ENCODE data around the gene NKPD1.

The NKPD1 gene

DNA sequence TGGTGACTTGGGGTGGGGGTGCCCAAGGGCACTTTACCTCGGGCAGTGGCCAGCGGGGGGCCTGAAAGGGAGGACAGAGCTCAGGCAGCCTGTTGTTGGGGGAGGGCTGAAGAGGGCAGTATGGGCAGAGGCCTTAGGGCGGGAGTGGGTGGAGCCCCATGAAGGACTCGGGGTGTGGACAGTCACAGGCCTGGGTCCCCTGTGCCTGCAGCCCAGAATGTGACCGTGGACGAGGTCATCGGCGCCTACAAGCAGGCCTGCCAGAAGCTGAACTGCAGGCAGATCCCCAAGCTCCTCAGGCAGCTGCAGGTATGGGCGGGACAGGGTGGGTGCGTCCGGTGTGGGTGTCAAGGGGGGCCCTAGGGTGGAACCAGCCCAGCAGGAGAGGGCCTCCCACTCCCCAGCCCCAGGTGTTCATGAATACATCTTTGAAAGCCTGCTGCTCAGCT lies 22.5 kb downstream of the NKPD1 start:
- Histone ChIP-seq H3K36me3 (ENCODE audit: control insufficient read depth, insufficient read depth, low read length) (peaks cover 7% of the 10 kb centered on the region), H3K4me3 (replicated peaks; ENCODE audit: low read depth, low read length) (no peak overlapping the region), H3K27me3 (replicated peaks; ENCODE audit: control insufficient read depth, insufficient read depth, low read length) (no peaks in the 10 kb centered on the region)
- TF ChIP-seq, protein P1, sequence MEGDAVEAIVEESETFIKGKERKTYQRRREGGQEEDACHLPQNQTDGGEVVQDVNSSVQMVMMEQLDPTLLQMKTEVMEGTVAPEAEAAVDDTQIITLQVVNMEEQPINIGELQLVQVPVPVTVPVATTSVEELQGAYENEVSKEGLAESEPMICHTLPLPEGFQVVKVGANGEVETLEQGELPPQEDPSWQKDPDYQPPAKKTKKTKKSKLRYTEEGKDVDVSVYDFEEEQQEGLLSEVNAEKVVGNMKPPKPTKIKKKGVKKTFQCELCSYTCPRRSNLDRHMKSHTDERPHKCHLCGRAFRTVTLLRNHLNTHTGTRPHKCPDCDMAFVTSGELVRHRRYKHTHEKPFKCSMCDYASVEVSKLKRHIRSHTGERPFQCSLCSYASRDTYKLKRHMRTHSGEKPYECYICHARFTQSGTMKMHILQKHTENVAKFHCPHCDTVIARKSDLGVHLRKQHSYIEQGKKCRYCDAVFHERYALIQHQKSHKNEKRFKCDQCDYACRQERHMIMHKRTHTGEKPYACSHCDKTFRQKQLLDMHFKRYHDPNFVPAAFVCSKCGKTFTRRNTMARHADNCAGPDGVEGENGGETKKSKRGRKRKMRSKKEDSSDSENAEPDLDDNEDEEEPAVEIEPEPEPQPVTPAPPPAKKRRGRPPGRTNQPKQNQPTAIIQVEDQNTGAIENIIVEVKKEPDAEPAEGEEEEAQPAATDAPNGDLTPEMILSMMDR (IDR thresholded peaks at IDR 0.05; ENCODE audit: insufficient read depth, low read length, poor library complexity, severe bottlenecking): no peak
- DNase-seq (ENCODE audit: extremely low read depth, insufficient read length): no peak

DNA sequence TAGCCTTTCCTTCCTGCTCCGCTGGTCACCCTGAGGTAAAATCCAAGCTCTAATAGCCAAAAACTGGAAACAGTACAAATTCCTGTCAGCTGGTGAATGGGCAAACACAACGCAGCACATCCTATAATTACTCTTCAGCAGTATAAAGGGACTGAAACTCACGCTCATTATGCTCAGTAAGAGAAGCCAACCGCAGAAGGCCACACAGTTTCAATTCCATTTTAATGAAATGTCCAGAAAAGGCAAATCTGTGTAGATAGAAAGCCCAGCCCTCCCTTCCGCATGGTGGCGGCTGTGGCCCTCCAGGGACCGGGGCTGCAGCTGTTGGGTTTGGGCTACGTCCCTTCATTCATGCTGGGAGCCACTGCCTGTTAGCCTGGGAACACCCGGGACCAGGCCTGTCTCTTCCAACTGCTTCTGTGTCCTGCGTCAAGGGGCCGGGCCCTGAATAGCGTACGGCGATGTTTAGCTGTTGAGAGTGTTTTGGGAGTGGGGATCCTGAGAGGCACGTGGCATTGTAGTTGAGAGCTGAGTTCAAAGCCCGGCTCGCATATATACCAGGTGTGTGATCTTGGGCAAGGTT lies 23.5 kb downstream of the NKPD1 start:
- TF ChIP-seq, protein P1 (IDR thresholded peaks at IDR 0.05; ENCODE audit: insufficient read depth, low read length, poor library complexity, severe bottlenecking): peak; percentile 27
- Histone ChIP-seq H3K27me3 (replicated peaks; ENCODE audit: control insufficient read depth, insufficient read depth, low read length) (no peaks in the 10 kb centered on the region), H3K36me3 (ENCODE audit: control insufficient read depth, insufficient read depth, low read length) (peaks cover 5% of the 10 kb centered on the region), H3K4me3 (replicated peaks; ENCODE audit: low read depth, low read length) (peak overlapping the region; percentile 52)
- DNase-seq (ENCODE audit: extremely low read depth, insufficient read length): peak; percentile 83

DNA sequence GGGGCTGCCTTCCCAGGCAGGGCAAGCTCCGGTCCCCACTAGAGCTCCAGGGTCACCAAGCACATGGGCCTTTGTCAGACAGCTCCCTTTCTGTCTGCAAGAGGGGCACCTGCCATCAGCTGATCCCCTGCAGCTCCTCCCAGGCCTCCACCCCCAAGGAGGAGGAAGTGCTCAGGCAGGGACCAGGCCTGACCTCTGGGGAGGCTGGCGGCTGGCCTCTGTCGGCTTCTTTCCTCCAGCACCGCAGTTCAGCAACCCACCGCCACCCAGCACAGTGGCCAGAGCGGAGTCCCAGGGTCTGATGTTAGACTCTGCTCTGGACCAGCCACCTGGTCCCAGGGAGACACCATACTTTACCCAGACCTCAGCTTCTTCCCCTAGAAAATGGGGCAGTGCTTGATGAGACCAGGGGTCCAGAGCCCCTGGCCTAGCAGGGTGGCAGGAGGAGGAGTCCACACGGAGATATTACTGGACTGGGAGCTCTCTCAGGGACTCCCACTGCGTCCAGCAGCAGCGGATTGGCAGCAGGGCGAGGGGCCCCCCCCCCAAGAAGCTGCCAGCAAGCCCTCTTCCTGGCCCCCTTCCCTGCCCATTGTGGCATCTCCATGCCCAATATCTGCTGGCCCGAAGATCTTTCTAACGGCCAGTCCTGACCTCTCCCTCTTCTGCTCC lies 24.1 kb downstream of the NKPD1 start:
- Histone ChIP-seq H3K4me3 (replicated peaks; ENCODE audit: low read depth, low read length) (peak overlapping the region; percentile 52), H3K36me3 (ENCODE audit: control insufficient read depth, insufficient read depth, low read length) (peaks cover 2% of the 10 kb centered on the region), H3K27me3 (replicated peaks; ENCODE audit: control insufficient read depth, insufficient read depth, low read length) (no peaks in the 10 kb centered on the region)
- DNase-seq (ENCODE audit: extremely low read depth, insufficient read length): peak; percentile 52
- TF ChIP-seq, protein P1 (IDR thresholded peaks at IDR 0.05; ENCODE audit: insufficient read depth, low read length, poor library complexity, severe bottlenecking): no peak

DNA sequence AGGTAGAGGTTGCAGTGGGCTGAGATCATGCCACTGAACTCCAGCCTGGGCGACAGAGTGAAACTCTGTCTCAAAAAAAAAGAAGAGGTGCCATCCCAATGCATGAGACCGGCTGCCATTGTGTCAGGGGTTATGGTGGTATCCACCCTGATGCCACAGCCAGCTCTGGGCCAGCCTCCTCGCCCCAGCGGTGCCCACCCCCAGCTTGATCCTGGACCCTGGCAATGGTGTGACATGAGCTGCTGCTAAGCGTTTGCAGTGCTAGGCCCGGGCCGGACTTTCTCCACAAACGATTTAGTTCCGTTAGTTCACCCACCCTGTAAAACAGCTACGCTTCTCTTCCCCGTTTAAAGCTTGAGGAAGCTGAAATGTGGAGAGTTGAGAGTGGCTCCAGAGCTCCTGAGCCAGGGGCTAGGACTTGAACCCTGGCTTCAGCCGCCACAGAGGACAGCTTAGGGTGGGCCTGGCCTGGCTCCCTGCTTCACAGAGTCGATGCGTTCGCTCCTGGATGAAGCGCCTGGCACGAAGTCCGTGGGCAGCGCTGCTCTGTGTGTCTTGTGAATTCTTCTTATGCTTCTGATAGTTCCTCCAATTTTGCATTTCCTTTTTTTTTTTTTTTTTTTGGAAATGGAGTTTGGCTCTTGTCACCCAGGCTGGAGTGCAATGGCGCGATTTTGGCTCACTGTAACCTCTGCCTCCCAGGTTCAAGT lies 25.5 kb downstream of the NKPD1 start:
- DNase-seq (ENCODE audit: extremely low read depth, insufficient read length): no peak

DNA sequence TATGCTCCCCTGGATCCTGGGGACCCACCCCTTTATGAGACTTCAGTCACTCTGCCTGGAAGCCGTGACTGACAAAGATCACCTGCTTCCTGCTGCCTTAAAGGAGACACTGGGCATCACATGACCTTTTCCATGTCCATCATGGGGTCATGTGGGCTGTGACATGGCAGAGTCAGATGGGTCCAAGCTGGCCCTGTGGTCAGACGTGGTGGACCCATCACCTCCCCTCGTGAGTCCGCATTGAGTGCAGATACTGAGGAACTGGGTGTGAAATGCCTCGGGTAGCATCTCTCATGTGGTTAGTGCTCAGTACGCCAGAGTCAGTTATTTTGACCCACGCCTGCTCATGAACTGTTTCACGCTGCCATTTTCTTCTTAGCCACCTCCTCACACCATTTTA lies 27.1 kb downstream of the NKPD1 start:
- Histone ChIP-seq H3K36me3 (ENCODE audit: control insufficient read depth, insufficient read depth, low read length) (no peaks in the 10 kb centered on the region), H3K4me3 (replicated peaks; ENCODE audit: low read depth, low read length) (no peak overlapping the region), H3K27me3 (replicated peaks; ENCODE audit: control insufficient read depth, insufficient read depth, low read length) (no peaks in the 10 kb centered on the region)
- DNase-seq (ENCODE audit: extremely low read depth, insufficient read length): no peak
- TF ChIP-seq, protein P1 (IDR thresholded peaks at IDR 0.05; ENCODE audit: insufficient read depth, low read length, poor library complexity, severe bottlenecking): no peak

More for the DNA sequence above, 25.5 kb downstream of the NKPD1 start:
- TF ChIP-seq, protein P1 (IDR thresholded peaks at IDR 0.05; ENCODE audit: insufficient read depth, low read length, poor library complexity, severe bottlenecking): no peak
- Histone ChIP-seq H3K27me3 (replicated peaks; ENCODE audit: control insufficient read depth, insufficient read depth, low read length) (no peaks in the 10 kb centered on the region), H3K36me3 (ENCODE audit: control insufficient read depth, insufficient read depth, low read length) (no peaks in the 10 kb centered on the region), H3K4me3 (replicated peaks; ENCODE audit: low read depth, low read length) (no peak overlapping the region)

All from GM06990 (cell line).